Mesodermal cell (in vitro differentiated cells): ENCODE data around the gene HNRNPA0.

Experiments
- H3K27ac ChIP-seq: 2 replicates; pipeline ENCODE4 v1.7.0; 2013; ENCODE audit warnings: mild to moderate bottlenecking, low read depth, low read length, moderate library complexity; ENCODE audit not compliant: severe bottlenecking
- H3K36me3 ChIP-seq: 2 replicates; pipeline ENCODE4 v1.7.1; 2013; ENCODE audit warnings: mild to moderate bottlenecking, low read length, moderate library complexity; ENCODE audit not compliant: control insufficient read depth, insufficient read depth
- H3K4me1 ChIP-seq: one replicate; pipeline ENCODE4 v1.7.1; 2013; ENCODE audit warnings: mild to moderate bottlenecking, low read length; ENCODE audit not compliant: insufficient read depth, control insufficient read depth, poor library complexity, severe bottlenecking
- H3K4me3 ChIP-seq: 2 replicates; pipeline ENCODE4 v1.7.0; 2013; ENCODE audit warnings: low read length, control low read depth, mild to moderate bottlenecking; ENCODE audit not compliant: insufficient read depth, poor library complexity, severe bottlenecking; ENCODE audit errors: extremely low read depth
- H3K9me3 ChIP-seq: 2 replicates; pipeline ENCODE4 v1.7.1; 2013; ENCODE audit warnings: mild to moderate bottlenecking, low read length, moderate library complexity; ENCODE audit not compliant: control insufficient read depth
- WGBS, 2 experiments: methylation state at CpG; one replicate each; pipeline ENCODE4 v1.1.5; 2013; ENCODE audit warnings: missing lambda C conversion rate in 2 of 2; ENCODE audit not compliant: insufficient coverage in 2 of 2; 5-methylcytosine and 5-hydroxymethylcytosine counted together

HNRNPA0 gene

GRCh38 chr5:137736496-137736895 is 17.7 kb downstream of the HNRNPA0 start:
- Histone ChIP-seq H3K36me3 (no peaks in the 10 kb centered on the region), H3K27ac (no peak overlapping the region), H3K9me3 (no peaks in the 10 kb centered on the region), H3K4me3 (no peak overlapping the region), H3K4me1 (peaks cover 14% of the 10 kb centered on the region)
- WGBS, 2 experiments: 80% methylated on average over 1 of the region's 1 CpG; no CpG with 5 or more reads in 1 of the 2 experiments

- 1 to 2% methylated on average over 8 to 12 of the region's 12 CpGs for WGBS, 2 experiments
- H3K36me3 ChIP-seq: no peaks in the 10 kb centered on the region
Measured at GRCh38 chr5:137735555-137736284, 18.4 kb downstream of the HNRNPA0 start, which contains the start of gene KLHL3. Gene KLHL3 (minus strand): TSS chr5:137736089. CDS start chr5:137735646, 443 bp downstream.

GRCh38 chr5:137734962-137735554 is 19.1 kb downstream of the HNRNPA0 start:
- Histone ChIP-seq H3K4me3 (peak overlapping the region; percentile 44), H3K9me3 (no peaks in the 10 kb centered on the region), H3K4me1 (peaks cover 17% of the 10 kb centered on the region), H3K27ac (peak overlapping the region; percentile 78), H3K36me3 (no peaks in the 10 kb centered on the region)
- 5 to 11% methylated on average over 7 to 14 of the region's 14 CpGs for WGBS, 2 experiments

More at GRCh38 chr5:137735555-137736284, 18.4 kb downstream of the HNRNPA0 start, which contains the start of gene KLHL3:
- H3K27ac ChIP-seq: peak within 1 kb of the TSS; percentile 78
- peaks cover 14% of the 10 kb centered on the region for H3K4me1 ChIP-seq
- H3K4me3 ChIP-seq: peak within 1 kb of the TSS; percentile 44
- no peaks in the 10 kb centered on the region for H3K9me3 ChIP-seq

GRCh38 chr5:137734331-137734730 is 19.8 kb downstream of the HNRNPA0 start:
- Histone ChIP-seq H3K4me1 (peaks cover 18% of the 10 kb centered on the region), H3K4me3 (peak overlapping the region; percentile 44), H3K27ac (no peak overlapping the region), H3K36me3 (no peaks in the 10 kb centered on the region), H3K9me3 (no peaks in the 10 kb centered on the region)
- 90 to 100% methylated on average over 1 of the region's 2 CpGs for WGBS, 2 experiments

GRCh38 chr5:137733922-137734321 is 20.2 kb downstream of the HNRNPA0 start:
- Histone ChIP-seq H3K27ac (no peak overlapping the region), H3K36me3 (no peaks in the 10 kb centered on the region), H3K4me1 (peaks cover 18% of the 10 kb centered on the region), H3K4me3 (peak overlapping the region; percentile 6), H3K9me3 (no peaks in the 10 kb centered on the region)
- 94 to 100% methylated on average over 3 of the region's 3 CpGs for WGBS, 2 experiments

- Histone ChIP-seq H3K4me3 (no peak overlapping the region), H3K27ac (no peak overlapping the region), H3K4me1 (peaks cover 18% of the 10 kb centered on the region), H3K9me3 (no peaks in the 10 kb centered on the region), H3K36me3 (no peaks in the 10 kb centered on the region)
- WGBS, 2 experiments: 90 to 100% methylated on average over 1 to 2 of the region's 3 CpGs
Measured at GRCh38 chr5:137733006-137733405, 21.2 kb downstream of the HNRNPA0 start.

- WGBS, 2 experiments: 80 to 100% methylated on average over 1 of the region's 3 CpGs
- Histone ChIP-seq H3K9me3 (no peaks in the 10 kb centered on the region), H3K4me1 (peaks cover 18% of the 10 kb centered on the region)
Measured at GRCh38 chr5:137731176-137731575, 23.0 kb downstream of the HNRNPA0 start.

GRCh38 chr5:137730336-137730735 is 23.8 kb downstream of the HNRNPA0 start:
- Histone ChIP-seq H3K27ac (no peak overlapping the region), H3K9me3 (no peaks in the 10 kb centered on the region)

More at GRCh38 chr5:137731176-137731575, 23.0 kb downstream of the HNRNPA0 start:
- Histone ChIP-seq H3K36me3 (no peaks in the 10 kb centered on the region), H3K27ac (no peak overlapping the region), H3K4me3 (no peak overlapping the region)

GRCh38 chr5:137728048-137728447 is 26.1 kb downstream of the HNRNPA0 start:
- Histone ChIP-seq H3K9me3 (no peaks in the 10 kb centered on the region), H3K27ac (no peak overlapping the region), H3K36me3 (no peaks in the 10 kb centered on the region), H3K4me3 (no peak overlapping the region), H3K4me1 (peaks cover 7% of the 10 kb centered on the region)
- whole genome bisulfite sequencing, 2 experiments: no CpG with 5 or more reads among the region's 1 CpG

More at GRCh38 chr5:137730336-137730735, 23.8 kb downstream of the HNRNPA0 start:
- H3K4me1 ChIP-seq: peaks cover 18% of the 10 kb centered on the region
- no peak overlapping the region for H3K4me3 ChIP-seq
- H3K36me3 ChIP-seq: no peaks in the 10 kb centered on the region

GRCh38 chr5:137727623-137728022 is 26.5 kb downstream of the HNRNPA0 start:
- H3K36me3 ChIP-seq: no peaks in the 10 kb centered on the region
- H3K4me1 ChIP-seq: peaks cover 7% of the 10 kb centered on the region
- no peak overlapping the region for H3K4me3 ChIP-seq
- H3K27ac ChIP-seq: no peak overlapping the region
- no peaks in the 10 kb centered on the region for H3K9me3 ChIP-seq
- 100% methylated on average over 1 of the region's 2 CpGs for WGBS, 2 experiments

- H3K9me3 ChIP-seq: no peaks in the 10 kb centered on the region
- WGBS, 2 experiments: 100% methylated on average over 1 of the region's 2 CpGs; no CpG with 5 or more reads in 1 of the 2 experiments
- no peaks in the 10 kb centered on the region for H3K4me1 ChIP-seq
- no peaks in the 10 kb centered on the region for H3K36me3 ChIP-seq
- H3K27ac ChIP-seq: no peak overlapping the region
- no peak overlapping the region for H3K4me3 ChIP-seq
Measured at GRCh38 chr5:137724251-137724650, 29.9 kb downstream of the HNRNPA0 start.
